ENCODE measurements around the gene DAGLB. TPM values are rescaled to one million over a fixed set of nuclear protein-coding genes. Genes with fewer than 3 reads are reported as not detected.
A peak's percentile ranks its signal among the peaks of the same experiment; 100 is the strongest.

The DAGLB gene
- total RNA-seq, 1 experiment from 2014 or later, result 33.6 TPM

DNA sequence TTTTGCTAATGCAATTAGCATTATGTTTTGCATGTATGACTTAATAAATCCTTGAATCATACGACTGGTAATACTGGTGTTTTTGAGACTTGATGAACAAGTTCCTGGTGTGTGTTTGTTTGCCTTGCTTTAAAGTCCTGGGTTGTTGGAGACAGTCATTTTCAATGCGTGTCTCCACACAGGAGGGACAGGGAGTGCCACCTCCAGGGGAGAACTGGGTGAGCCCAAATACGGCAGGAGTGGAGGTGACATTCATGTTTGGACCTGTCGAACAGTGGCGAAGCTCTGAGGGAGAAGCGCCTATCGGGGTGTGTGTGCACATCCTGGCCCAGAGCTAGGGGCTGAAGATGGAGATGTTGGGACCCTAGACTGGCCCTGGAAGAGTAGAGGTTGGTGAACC, 43.8 kb downstream of the DAGLB start:
- Mint-ChIP-seq H3K27me3 (ENCODE audit: low read depth) (no peaks in the 10 kb centered on the region), H3K27ac (peak overlapping the region; percentile 92), H3K9me3 (no peaks in the 10 kb centered on the region), H3K4me1 (peaks cover 3% of the 10 kb centered on the region), H3K4me3 (no peak overlapping the region), H3K36me3 (peaks cover 55% of the 10 kb centered on the region)
- DNase-seq (ENCODE audit: low spot score), result no peak
- POLR2A ChIA-PET, result no interaction called here
- TF ChIP-seq SOX15 (CRISPR knock-in tag; IDR thresholded peaks at IDR 0.05) (no peak), NR3C1 (CRISPR knock-in tag; conservative IDR thresholded peaks at IDR 0.05; ENCODE audit: low read depth) (no peak), RORB (CRISPR knock-in tag; IDR thresholded peaks at IDR 0.05) (no peak), JAZF1 (CRISPR knock-in tag; IDR thresholded peaks at IDR 0.05) (no peak), FOXP1 (CRISPR knock-in tag; IDR thresholded peaks at IDR 0.05; ENCODE audit: borderline replicate concordance) (no peak), PRDM15 (CRISPR knock-in tag; IDR thresholded peaks at IDR 0.05) (no peak), ZNF219 (CRISPR knock-in tag; IDR thresholded peaks at IDR 0.05; ENCODE audit: borderline replicate concordance) (no peak)
- no peak for ATAC-seq
- CTCF ChIA-PET, result no interaction called here

GRCh38 chr7:6402741-6403140, 45.0 kb downstream of the DAGLB start:
- ATAC-seq, result no peak
- CTCF ChIA-PET, result interaction anchor here (0.6 kb wide), 1 partner anchor 1610 kb away, joined by 3 read pairs; no protein-coding TSS in a partner anchor
- no peak for DNase-seq (ENCODE audit: low spot score)
- Mint-ChIP-seq H3K27me3 (ENCODE audit: low read depth) (no peaks in the 10 kb centered on the region), H3K27ac (peak overlapping the region; percentile 64), H3K9me3 (no peaks in the 10 kb centered on the region), H3K36me3 (peaks cover 52% of the 10 kb centered on the region), H3K4me3 (no peak overlapping the region), H3K4me1 (peaks cover 15% of the 10 kb centered on the region)
- TF ChIP-seq SMAD3 (CRISPR knock-in tag; IDR thresholded peaks at IDR 0.05; ENCODE audit: borderline replicate concordance), result no peak
- TF ChIP-seq NFE2L1 (CRISPR knock-in tag; IDR thresholded peaks at IDR 0.05), result no peak
- no peak for TF ChIP-seq SMAD4 (CRISPR knock-in tag; IDR thresholded peaks at IDR 0.05)
- TF ChIP-seq ETV6 (CRISPR knock-in tag; IDR thresholded peaks at IDR 0.05), result no peak
- no peak for TF ChIP-seq PRDM15 (CRISPR knock-in tag; IDR thresholded peaks at IDR 0.05)
- TF ChIP-seq ATF1 (CRISPR knock-in tag; IDR thresholded peaks at IDR 0.05), result no peak
- TF ChIP-seq ARID4B (CRISPR knock-in tag; IDR thresholded peaks at IDR 0.05; ENCODE audit: borderline replicate concordance), result no peak
- TF ChIP-seq GRHL2 (CRISPR knock-in tag; IDR thresholded peaks at IDR 0.05; ENCODE audit: insufficient replicate concordance, severe bottlenecking), result no peak
- TF ChIP-seq TP53 (CRISPR knock-in tag; IDR thresholded peaks at IDR 0.05), result no peak
- no peak for TF ChIP-seq AFF4 (CRISPR knock-in tag; IDR thresholded peaks at IDR 0.05; ENCODE audit: borderline replicate concordance)
- no peak for TF ChIP-seq E2F1 (CRISPR knock-in tag; IDR thresholded peaks at IDR 0.05)
- no peak for TF ChIP-seq TEAD1 (CRISPR knock-in tag; IDR thresholded peaks at IDR 0.05)
- POLR2A ChIA-PET, result interaction anchor here (0.6 kb wide), 1 partner anchor 29 kb away, joined by 5 read pairs; no protein-coding TSS in a partner anchor
